Nucleus accumbens (tissue), 56 donors: ENCODE measurements around the gene STX1B.

Experiments used
- DNase-seq, 56 donors: peaks; one replicate each; lab custom pipeline; 2025; lab: John Stamatoyannopoulos, UW

Gene STX1B

GRCh38 chr16:30997725-30998711 is 12.4 kb downstream of the STX1B start:
- no peak for DNase-seq

DNA sequence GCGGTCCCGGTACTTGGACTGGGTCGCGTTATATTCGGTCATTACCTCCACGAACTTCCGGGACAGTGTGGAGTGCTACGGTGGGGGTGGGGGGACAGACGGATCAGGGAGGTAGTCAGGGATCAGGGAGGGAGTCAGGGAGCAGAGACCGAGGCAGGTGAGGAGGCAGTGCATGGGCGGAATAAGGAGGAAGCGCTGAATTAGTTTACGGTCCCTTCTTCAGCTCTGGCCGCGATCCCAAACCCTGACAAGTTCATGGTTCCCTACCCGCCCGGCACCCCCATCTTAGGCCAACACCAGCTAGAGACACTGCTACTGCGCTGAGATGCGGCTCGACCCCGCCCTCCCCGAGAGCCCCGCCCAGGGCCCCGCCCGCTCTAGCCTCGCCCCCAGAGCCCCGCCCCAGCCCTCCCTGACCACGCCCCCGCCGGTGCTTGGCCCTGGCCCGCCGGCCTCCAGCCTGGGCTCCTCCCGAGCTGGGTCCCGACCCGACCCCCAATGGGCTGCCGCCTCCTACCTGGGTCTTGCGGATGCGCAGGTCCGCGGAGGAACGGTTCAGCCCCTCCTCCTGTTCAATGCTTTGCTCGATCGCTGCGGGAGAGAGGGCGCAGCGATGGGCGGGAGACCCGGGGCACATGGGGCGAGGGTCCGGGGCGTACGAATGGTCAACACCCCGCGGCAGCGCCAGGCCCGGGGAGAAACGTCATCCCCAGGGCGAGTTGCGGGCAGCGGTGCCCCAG is 13.3 kb downstream of the STX1B start:
- peak in 23 of 56 donors; percentile 7 to 63 (median 29) for DNase-seq

GRCh38 chr16:30996324-30996984 is 14.0 kb downstream of the STX1B start:
- DNase-seq: no peak

DNA sequence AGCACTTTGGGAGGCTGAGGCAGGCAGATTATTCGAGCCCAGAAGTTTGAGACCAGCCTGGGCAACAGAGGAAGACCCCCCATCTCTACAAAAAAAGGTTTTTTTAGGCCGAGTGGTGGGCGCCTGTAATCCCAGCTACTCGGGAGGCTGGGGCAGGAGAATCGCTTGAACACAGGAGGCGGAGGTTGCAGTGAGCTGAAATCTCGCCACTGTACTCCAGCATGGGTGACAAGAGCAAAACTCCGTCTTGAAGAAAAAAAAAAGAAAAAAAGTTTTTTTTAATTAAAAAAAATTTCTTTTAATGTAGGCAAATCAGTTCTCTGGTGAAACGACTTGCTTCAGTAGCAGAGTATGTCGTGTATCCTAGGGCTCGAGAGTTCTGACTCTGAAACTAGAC is 14.5 kb downstream of the STX1B start:
- DNase-seq: no peak

GRCh38 chr16:30992931-30993816 is 17.3 kb downstream of the STX1B start:
- no peak for DNase-seq

DNA sequence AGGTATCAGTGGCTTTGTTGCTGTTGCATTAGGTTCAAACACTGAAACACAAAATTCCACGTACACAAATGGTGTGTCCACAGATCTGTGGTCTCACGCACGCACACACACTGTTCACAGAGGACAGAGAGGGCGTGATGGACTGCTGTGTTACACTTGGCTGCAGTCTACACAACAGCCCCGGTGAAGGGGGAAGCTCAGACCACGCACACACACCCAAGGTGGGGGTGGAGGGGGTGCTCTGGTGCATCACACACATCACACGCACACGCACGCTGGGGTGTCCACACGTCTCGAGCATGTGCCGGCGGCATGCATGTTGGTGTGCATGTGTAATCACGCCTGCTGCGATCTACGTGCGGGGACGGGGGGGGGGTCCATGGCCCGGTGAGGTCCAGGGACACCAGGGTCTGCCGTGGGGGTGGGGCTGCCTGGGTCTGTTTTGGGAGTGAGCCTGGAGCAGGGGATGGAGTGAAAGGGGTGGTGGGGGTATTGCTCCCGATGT is 18.1 kb downstream of the STX1B start:
- DNase-seq: no peak

DNA sequence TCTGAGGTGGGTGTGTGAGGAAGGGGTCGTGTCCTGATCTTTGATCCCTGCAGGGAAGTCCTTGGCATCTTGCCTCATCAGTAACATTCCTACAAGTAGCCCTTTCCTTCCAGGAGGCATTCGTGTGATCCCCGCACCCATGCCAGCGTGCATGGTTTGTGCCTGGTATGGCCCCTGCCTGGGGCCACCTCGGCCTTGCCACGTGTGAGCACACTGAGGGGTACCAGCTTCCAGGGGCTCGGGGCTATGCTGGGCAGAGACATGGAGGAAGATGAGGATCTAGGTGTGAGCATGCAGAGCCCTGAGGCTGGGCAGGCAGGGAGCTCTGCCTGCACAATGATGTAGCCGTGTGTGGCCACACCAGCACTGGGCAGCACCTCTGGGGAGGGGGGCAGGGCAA is 19.4 kb downstream of the STX1B start:
- DNase-seq: no peak

- no peak for DNase-seq
These were observed 20.3 kb downstream of the STX1B start for GRCh38 chr16:30990105-30990504.

DNA sequence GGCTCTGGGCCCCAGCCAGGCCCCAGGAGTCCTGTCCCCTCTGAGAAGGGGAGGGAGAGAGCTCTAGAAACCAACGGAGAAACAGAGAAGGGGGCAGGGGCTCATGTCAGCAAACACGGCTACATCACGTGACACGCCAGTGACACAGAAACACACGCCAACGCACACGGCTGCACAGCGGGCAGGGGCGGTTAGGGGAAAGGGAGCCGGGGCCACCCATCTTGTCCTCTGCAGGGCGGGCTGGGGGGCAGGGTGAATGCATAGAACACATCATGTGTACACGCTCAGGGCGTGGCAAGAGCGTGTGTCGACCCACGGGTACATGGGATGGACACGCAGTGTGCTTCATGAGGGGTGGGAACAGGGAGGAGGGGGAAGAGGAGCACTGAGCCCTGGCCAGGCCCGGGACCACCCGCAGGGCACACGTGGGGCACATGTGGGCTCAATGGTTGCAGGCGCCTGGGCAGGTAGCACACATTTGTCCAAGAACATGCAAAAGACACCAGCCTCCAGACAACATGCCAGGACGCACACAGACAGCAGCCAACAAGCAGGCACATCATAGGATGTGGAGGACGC is 20.9 kb downstream of the STX1B start:
- no peak for DNase-seq

- no peak for DNase-seq
These were observed 22.8 kb downstream of the STX1B start for GRCh38 chr16:30987581-30988190.

DNA sequence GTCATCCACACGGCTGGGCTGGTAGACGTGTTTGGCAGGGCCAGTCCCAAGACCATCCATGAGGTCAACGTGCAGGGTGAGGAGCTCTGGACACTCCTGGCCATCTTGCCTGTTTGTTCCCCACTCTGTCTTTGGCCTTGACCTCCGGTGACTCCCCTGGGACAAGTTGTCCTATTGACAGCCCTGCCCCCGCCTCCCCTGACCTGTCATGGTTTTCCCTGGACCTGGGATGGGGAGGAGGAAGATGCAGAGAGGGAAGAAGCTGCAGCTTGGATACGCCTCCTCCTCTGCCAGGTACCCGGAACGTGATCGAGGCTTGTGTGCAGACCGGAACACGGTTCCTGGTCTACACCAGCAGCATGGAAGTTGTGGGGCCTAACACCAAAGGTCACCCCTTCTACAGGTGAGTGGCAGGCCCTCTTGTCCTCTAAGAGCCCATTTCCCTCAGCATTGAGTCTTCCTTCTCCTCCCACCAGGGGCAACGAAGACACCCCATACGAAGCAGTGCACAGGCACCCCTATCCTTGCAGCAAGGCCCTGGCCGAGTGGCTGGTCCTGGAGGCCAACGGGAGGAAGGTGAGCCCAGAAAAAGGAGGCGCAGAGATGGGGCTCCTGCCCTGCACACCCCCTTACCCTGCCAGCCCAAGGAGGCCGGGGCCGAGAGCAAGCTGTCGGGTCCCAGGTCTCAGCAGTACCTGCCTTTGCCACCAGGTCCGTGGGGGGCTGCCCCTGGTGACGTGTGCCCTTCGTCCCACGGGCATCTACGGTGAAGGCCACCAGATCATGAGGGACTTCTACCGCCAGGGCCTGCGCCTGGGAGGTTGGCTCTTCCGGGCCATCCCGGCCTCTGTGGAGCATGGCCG is 24.1 kb downstream of the STX1B start:
- no peak for DNase-seq

- DNase-seq: peak in 2 of 56 donors; percentile 14 to 15
These were observed 24.9 kb downstream of the STX1B start for GRCh38 chr16:30985401-30986128.

DNA sequence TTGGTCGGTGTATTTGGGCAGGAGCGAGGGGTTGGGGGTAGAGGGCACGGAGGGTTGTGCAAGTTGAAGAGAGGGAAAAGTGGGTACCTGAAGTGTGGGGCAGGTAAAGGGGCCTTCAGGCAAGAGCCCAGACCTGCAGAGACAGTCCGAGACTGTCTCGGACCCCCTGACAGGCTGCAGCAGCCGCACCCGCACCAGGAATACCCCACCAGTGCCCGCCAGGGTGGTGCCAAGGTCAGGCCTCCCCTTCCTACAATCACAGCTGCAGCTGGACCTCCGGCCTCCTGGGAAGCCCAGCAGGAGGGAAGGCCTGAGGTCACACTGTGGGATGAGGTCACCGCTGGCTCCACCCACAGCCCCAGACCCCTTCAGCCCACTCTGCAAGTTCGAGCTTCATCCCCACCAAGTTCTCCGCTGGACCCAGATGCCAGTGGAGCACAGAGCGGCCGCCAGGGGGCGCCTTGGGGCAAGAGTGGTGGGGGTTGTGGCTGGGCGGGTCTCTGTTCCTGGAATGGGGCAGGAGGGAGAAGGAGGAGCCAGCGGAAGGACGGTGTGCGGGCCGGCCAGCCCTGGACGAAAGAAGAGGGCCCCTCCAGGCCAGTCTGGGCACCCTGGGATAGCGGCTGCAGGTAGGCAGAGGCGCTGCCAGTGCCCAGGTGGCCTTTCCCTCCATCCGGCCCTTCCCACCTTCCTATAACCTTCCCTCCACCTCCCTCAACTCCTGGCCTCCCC is 25.6 kb downstream of the STX1B start, which contains the start of gene HSD3B7:
Gene HSD3B7, plus strand, starts transcription at position 539 of the 732 bp plus-strand sequence. CDS start 452 bp downstream, outside the sequence.
- DNase-seq: peak in 53 of 56 donors; percentile 14 to 90 (median 61)

GRCh38 chr16:30983898-30984610 is 26.4 kb downstream of the STX1B start:
- DNase-seq: no peak

DNA sequence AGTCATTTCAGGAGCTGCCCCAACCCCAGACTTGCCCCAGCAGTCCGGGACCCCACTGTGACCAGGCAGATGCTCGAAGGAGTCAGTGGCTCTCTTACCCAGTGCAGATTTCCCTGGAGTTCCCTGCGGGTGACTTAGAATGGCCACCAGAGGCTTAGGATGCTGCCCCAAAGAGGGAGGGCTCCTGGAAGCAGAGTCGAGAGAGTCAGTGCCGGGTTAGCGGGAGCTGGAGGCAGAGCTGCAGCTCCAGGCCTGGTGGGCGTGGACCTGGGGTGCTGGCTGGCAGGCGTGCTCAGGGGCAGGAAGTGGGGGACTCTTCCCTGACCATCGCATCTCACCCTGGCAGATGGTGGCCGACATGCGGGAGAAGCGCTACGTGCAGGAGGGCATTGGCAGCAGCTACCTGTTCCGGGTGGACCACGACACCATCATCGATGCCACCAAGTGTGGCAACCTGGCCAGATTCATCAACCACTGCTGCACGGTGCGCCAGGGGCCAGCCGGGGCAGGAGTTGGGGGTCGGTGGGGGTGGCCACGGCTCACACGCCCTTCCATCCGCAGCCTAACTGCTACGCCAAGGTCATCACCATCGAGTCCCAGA is 27.0 kb downstream of the STX1B start:
- DNase-seq: no peak
